Measurements from ENCODE around the gene ALDOC.

The ALDOC gene

DNA sequence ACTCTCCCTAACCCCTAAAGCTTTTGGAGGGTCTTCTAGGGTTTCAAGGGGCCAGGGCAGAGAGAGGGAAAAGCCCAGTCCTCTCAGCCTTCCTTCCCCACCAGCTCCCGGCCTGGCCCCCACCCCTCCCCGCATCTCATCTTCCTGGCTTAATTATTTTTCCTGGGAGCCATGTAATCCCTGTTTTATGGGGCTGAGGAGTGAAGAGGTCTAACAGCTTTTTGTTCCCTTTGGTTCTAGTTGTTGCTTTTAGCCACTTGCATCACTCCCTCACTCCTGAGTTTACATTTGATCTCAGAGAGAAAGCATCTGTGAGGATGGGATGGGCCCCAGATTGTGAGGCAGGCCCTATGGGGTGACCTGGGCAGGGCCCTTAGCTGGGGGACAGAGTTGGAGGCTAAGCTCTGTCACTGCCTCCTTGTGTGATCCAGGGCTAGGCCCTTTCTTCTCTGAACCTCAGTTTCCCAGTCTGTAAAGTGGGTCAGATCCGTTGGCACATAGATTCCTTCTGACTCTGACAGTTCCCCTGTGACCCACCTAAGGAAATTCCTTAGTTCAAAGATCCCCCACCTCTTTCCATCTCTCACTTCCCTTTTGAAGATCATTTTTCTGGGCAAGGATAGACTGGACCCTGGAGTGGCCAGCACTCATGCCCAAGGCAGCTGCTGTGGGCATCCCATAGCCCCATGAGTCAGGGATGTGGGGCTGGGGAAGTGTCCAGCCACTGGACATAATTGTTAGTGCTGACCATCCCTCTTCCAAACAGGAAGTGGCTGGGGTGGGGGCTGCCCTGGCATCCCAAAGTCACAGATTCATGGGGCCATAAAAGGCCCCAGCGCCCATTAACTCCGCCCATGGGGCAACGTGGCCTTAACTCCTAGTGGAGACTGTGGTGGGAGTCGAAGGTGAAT, 44.4 kb downstream of the ALDOC start:
- no peak for DNase-seq (ENCODE audit: low spot score)

DNA sequence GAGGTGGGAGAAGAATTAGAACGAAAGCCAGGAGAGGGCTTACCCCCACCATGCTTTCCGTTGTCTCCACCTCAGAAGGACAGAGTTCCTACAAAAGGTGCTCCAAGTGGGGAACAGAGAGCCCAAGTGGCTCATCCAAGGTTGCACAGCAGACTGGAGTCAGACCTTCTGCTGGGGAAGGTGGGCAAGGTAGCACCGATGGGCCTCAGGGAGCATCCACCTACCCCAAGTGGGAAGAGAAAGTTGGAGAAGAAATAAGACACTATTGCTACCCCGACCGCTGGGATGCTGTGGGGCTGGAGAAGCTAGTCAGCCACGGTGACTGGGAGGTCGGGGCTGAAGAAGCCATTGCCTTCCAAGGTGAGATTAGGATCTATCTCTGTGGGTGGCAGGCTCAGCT, 45.8 kb downstream of the ALDOC start:
- DNase-seq (ENCODE audit: low spot score): no peak

DNA sequence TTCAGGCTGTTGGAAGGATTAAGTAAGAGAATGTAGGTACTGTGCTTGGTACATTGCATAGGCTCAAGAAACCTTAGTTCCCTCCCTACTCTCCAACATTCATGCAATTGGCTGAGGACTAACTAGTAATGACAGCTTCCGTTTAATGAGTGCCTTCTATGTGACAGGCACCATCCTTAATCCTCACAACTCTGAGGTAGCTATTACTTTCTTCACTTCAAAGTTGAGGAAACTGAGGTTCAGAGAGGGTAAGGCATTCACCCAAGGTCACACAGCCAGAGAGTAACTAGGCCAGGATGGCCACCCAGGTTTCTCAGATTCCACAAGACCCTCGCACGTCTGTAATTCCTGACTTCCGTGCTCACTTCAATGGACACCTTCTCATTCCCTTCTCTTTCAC, 46.4 kb downstream of the ALDOC start:
- DNase-seq (ENCODE audit: low spot score): no peak

DNA sequence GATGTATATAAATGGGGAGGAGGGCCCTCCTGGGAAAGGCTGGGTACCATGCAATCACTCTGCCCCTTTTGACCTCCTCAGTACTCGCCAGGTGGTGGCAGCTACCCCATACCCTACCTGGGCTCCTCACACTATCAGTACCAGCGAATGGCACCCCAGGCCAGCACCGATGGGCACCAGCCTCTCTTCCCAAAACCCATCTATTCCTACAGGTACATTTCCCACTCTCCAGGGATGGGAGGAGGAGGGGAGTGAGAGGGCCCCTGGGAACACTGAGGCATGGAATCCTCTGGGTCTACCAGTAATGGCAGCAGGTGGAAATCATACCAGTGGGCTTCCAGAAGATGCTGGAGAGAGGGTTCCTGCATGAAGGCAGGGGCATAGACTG, 47.7 kb downstream of the ALDOC start:
- DNase-seq (ENCODE audit: low spot score): no peak

DNA sequence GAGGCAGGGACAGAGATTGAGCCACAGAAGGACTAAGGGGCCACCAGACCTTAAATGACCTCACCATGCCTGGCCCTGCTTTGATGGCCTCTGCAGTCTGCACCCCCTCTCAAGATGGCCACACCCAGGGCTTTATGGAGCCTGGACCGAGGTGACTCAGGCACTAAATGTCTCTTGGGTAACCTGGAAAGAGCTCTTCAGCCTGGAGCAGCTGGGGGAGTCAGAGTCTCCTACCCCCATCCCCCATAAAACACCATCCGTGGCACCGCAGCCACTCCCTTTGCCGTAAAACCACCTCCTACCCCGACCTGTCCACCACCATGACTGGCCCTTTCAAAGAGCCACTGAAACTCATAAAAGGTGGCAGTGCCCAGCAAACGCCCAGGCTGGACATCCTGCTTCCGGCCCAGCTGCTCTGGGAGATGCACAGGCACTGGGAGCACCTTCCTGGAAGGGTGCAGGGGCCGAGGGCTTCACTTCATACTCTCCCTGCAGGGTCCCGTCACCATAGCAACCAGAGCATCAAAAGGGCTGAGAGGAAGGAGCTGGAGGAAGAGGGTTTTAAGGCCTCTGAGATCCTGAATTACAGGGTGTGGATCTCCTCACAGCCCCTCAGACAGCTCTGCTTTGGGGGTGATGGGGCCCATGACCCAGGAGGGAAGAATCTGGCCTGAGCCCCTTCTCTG, 48.2 kb downstream of the ALDOC start:
- DNase-seq (ENCODE audit: low spot score): no peak

DNA sequence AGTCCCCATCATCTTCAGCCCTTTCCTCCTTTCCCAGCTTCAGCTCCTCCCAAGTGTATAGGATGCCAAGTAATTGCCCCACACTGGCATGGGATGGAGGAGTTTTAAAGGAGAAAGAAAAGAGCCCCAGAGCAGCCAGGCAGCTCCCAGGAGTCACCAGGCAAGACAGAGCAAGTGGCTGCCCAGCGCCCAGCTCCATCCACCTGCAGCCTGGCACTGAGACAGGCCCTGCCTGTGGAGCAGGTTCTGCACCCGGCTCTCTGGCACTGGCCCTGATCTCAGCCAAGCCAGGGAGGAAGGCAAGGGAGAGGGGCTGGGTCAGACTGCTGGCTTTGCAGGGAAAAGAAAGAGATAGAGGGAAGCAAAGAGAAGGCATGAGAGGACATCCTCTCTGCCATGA, 48.8 kb downstream of the ALDOC start:
- DNase-seq (ENCODE audit: low spot score): no peak

DNA sequence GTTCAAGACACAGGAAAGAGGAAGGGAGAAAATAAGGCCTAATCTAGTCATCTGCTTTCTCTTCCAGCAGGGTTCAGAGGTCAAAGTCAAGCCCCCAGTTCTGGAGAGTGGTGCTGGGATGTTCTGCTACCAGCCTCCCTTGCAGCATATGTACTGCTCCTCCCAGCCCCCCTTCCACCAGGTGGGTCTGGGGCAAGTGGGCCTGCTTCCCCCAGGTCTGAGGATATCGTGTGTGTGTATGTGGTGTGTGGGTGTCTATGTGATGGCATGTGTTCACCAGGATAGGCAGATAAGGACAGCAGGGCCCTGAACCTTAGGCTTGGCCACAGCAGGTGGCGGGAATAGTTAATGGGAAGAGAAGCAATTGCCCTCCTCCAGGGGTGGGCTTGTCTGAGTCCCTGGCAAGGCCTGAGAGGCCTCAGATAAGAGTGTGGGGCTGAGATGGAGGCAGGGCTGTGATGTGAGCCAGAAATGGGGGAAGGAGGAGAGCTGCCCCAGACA, 49.5 kb downstream of the ALDOC start:
- no peak for DNase-seq (ENCODE audit: low spot score)

DNA sequence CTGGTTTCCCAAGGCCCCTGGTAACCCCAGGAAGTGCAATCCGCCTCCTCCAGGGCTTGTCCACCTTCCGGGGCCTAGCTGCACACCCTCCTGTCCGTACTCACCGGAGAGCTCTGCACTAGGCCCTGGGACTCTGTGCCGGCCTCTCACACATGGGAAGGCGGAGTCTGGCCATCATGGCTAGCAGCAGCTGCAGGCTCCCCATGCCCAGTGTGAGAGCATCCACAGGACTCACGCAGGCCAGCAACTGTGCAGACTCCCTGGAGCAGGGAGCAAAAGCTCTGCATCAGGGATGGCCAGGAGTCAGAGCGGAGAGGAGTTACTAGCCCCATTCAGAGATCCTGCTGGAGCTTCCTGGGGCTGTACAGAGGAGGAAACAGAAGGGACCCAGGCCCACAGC, 50.3 kb downstream of the ALDOC start:
- DNase-seq (ENCODE audit: low spot score): no peak

DNA sequence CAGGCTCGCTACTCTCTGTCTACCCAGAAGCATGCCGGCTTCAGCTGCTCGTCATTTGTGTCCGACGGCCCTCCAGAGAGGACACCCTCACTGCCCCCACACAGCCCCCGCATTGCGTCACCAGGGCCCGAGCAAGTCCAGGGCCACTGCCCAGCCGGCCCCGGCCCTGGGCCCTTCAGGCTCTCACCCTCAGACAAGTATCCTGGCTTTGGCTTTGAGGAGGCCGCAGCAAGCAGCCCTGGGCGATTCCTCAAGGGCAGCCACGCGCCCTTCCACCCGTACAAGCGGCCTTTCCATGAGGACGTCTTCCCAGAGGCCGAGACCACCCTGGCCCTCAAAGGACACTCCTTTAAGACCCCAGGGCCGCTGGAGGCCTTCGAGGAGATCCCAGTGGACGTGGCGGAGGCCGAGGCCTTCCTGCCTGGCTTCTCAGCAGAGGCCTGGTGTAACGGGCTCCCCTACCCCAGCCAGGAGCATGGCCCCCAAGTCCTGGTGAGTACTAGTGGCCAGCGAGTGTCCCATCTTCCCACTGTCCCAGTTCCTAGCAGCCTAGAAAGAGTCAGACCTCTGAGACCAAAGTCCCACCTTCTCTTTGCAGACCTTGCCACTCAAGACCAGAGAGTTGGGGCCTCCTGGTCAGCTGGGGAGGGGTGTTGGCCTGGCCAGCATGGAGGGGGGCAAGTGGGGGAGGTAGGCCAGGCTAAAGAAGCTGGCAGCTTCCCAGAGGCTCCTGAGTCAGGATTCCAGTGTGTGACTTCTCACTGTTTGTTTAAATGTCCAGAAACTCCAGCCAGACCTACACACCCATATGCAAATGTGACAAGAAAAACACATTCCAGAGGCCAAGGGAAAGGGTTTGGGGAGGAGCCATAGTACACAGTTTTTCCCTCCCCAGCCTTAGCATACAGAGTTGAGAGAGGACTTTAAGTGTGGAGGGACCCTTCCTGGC, 51.9 kb downstream of the ALDOC start:
- DNase-seq (ENCODE audit: low spot score): no peak

DNA sequence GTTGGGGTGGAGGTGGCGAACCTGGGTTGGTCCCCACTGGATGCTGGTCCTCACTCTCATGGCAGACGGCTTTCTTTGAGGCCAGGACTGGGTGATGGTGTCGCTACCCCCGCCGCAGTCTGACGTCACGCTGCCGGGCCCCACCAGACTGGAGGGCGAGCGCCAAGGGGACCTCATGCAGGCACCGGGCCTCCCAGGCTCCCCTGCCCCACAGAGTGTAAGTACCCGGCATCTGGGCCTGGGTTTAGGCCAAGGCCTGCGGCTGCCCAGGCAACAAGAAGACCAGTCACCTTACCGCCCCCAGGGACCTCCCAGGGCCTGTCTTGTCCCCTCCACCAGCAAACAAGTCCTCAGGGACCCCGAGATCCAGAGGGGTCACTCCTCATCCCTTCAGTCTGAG, 52.8 kb downstream of the ALDOC start:
- no peak for DNase-seq (ENCODE audit: low spot score)

DNA sequence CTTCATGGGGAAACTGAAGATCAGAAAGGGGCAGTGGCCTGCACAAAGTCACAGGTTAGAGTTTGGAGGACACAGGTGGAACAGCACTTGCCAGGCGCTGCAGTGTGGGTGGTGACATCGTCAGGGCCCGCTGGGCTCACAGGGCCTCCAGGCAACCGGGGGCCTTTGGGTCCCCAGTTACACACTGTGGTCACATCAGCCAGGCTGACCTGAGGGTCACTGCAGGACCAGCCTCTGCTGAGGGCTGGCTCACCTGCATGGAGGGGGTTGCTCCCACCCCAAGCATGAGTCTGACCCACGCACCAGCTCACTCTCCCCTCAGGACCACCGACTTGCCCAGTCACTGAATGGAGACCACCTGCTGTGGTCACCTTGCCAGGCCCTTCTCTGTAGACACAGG, 53.5 kb downstream of the ALDOC start:
- no peak for DNase-seq (ENCODE audit: low spot score)
